ENCODE results near the gene TSPAN32. TPM values are rescaled to one million over a fixed set of nuclear protein-coding genes. Genes with fewer than 3 reads are reported as not detected.

Gene TSPAN32
- polyA plus RNA-seq, 2 of the 4 experiments (the other 2 are of a cell fraction): not detected

DNA sequence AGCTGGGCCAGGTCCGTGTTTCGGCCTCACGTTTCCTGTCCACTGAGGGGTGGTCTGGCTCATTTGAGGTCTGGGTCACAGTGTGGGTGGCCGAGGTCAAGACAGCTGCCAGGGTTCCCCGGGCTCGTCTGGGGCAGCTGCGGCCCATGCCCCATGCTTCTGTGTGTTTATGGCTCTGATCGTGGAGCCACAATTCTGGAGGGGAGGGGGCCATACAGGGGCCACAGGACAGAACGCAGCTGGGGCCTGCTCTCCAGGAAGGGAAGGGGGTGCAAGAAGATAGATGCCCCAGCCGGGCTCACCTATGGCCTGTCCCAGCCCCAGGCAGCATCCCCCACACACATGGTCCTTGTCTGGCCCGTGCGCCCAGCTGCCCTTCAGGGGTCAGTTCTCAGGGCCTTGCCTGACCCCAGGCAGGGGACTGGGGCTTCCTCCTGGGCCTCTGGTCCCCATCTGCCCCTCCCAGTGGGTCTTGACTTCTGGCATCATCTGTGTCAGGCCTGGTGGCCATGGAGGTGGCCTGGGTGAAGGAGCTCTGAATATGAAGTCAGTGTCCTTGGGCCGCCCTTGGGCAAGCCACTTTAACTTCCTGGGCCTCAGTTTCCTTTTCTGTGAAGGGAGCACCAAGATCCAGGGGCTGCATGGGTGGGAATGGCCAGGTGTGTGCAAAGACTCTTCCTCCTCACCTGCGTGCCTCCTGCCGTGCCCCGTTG is 8.4 kb downstream of the TSPAN32 start:
- ChIA-PET POLR2A (interaction anchor here (1.2 kb wide), 1 partner anchor 68 kb away, joined by 4 read pairs; no protein-coding TSS in a partner anchor), CTCF (interaction anchor here (0.6 to 30.6 kb wide), 8 partner anchors 11 to 222 kb away, joined by 3 to 903 read pairs (median 6); partner anchors contain the start of gene TSSC4)
- no peak overlapping the region for H3K4me3 ChIP-seq
- 86% methylated on average over 13 of the region's 16 CpGs for WGBS (ENCODE audit: missing lambda C conversion rate)
- TF ChIP-seq FOSL2 (IDR thresholded peaks at IDR 0.05) (no peak), FOSL2 (CRISPR knock-in tag; IDR thresholded peaks at IDR 0.05) (no peak), TFCP2L1 (CRISPR knock-in tag; IDR thresholded peaks at IDR 0.05) (no peak), EHMT2 (IDR thresholded peaks at IDR 0.05; ENCODE audit: low read depth) (no peak), BHLHE40 (IDR thresholded peaks at IDR 0.05; ENCODE audit: low read depth, low read length) (no peak), HOXA7 (CRISPR knock-in tag; IDR thresholded peaks at IDR 0.05) (no peak)
- TF ChIP-seq, protein P1, sequence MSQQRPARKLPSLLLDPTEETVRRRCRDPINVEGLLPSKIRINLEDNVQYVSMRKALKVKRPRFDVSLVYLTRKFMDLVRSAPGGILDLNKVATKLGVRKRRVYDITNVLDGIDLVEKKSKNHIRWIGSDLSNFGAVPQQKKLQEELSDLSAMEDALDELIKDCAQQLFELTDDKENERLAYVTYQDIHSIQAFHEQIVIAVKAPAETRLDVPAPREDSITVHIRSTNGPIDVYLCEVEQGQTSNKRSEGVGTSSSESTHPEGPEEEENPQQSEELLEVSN (IDR thresholded peaks at IDR 0.05; ENCODE audit: borderline replicate concordance, low read depth): no peak
- TF ChIP-seq, protein P2, sequence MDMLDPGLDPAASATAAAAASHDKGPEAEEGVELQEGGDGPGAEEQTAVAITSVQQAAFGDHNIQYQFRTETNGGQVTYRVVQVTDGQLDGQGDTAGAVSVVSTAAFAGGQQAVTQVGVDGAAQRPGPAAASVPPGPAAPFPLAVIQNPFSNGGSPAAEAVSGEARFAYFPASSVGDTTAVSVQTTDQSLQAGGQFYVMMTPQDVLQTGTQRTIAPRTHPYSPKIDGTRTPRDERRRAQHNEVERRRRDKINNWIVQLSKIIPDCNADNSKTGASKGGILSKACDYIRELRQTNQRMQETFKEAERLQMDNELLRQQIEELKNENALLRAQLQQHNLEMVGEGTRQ (IDR thresholded peaks at IDR 0.05): no peak
- H3K4me2 ChIP-seq: no peak overlapping the region
- no peak overlapping the region for H3K27ac ChIP-seq
- no peaks in the 10 kb centered on the region for H3K9me3 ChIP-seq
- ATAC-seq (no peak), DNase-seq (ENCODE audit: low read depth in 1 of 2, low spot score in 1 of 2) (no peak), FAIRE-seq (no peak)
- H3K4me1 ChIP-seq: peaks cover 4% of the 10 kb centered on the region; the same call in 1 of the 3 replicates

DNA sequence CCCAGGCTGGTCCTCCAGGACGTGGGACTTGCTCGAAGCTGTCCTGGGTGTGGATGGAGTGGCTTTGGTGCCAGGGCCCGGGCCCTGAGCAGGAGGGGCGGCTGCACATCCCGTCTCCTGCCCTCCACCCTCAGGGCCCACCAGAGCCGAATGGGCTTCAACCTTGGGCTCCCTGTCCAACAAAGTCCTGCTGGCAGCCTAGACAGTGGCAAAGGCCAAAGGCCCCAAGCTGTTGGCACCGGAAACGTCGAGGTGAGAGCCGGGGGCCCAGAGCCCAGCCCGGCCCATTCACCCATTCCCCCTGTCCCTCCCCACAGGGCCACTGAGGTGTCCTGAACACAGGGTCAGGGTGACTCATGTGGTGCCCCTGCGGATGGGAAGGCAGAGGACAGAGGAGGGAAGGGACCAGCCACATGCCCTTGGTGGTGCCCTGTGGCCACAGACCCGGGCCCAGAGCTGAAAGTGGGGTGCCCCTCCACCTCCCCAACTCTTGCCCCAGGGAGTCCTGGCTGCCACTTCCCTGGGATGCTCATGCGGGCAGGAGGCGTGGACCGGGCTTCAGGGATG is 9.1 kb downstream of the TSPAN32 start:
- Histone ChIP-seq H3K27ac (no peak overlapping the region), H3K4me2 (no peak overlapping the region), H3K4me1 (peaks cover 4% of the 10 kb centered on the region; the same call in 1 of the 3 replicates), H3K4me3 (no peak overlapping the region), H3K9me3 (no peaks in the 10 kb centered on the region)
- ATAC-seq (no peak), FAIRE-seq (no peak), DNase-seq (ENCODE audit: low read depth in 1 of 2, low spot score in 1 of 2) (no peak)
- TF ChIP-seq, protein P3, sequence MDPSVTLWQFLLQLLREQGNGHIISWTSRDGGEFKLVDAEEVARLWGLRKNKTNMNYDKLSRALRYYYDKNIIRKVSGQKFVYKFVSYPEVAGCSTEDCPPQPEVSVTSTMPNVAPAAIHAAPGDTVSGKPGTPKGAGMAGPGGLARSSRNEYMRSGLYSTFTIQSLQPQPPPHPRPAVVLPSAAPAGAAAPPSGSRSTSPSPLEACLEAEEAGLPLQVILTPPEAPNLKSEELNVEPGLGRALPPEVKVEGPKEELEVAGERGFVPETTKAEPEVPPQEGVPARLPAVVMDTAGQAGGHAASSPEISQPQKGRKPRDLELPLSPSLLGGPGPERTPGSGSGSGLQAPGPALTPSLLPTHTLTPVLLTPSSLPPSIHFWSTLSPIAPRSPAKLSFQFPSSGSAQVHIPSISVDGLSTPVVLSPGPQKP (IDR thresholded peaks at IDR 0.05; ENCODE audit: low read depth, low read length): no peak
- TF ChIP-seq HOXB5 (CRISPR knock-in tag; IDR thresholded peaks at IDR 0.05) (no peak), RAD21 (conservative IDR thresholded peaks at IDR 0.05 in 1 of 2, IDR thresholded peaks at IDR 0.05 in 1 of 2) (no peak), ZC3H11A (IDR thresholded peaks at IDR 0.05) (no peak), CBX8 (IDR thresholded peaks at IDR 0.05) (no peak), MYC (IDR thresholded peaks at IDR 0.05; ENCODE audit: borderline replicate concordance, low read length) (no peak)
- TF ChIP-seq, protein P4, sequence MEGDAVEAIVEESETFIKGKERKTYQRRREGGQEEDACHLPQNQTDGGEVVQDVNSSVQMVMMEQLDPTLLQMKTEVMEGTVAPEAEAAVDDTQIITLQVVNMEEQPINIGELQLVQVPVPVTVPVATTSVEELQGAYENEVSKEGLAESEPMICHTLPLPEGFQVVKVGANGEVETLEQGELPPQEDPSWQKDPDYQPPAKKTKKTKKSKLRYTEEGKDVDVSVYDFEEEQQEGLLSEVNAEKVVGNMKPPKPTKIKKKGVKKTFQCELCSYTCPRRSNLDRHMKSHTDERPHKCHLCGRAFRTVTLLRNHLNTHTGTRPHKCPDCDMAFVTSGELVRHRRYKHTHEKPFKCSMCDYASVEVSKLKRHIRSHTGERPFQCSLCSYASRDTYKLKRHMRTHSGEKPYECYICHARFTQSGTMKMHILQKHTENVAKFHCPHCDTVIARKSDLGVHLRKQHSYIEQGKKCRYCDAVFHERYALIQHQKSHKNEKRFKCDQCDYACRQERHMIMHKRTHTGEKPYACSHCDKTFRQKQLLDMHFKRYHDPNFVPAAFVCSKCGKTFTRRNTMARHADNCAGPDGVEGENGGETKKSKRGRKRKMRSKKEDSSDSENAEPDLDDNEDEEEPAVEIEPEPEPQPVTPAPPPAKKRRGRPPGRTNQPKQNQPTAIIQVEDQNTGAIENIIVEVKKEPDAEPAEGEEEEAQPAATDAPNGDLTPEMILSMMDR (IDR thresholded peaks at IDR 0.05): no peak
- TF ChIP-seq, protein P5, sequence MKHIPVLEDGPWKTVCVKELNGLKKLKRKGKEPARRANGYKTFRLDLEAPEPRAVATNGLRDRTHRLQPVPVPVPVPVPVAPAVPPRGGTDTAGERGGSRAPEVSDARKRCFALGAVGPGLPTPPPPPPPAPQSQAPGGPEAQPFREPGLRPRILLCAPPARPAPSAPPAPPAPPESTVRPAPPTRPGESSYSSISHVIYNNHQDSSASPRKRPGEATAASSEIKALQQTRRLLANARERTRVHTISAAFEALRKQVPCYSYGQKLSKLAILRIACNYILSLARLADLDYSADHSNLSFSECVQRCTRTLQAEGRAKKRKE (CRISPR knock-in tag; IDR thresholded peaks at IDR 0.05; ENCODE audit: low read depth): no peak
- CTCF ChIA-PET: interaction anchor here (0.9 to 30.6 kb wide), 8 partner anchors 12 to 222 kb away, joined by 3 to 903 read pairs (median 6); partner anchors contain the start of gene TSSC4
- 65% methylated on average over 7 of the region's 16 CpGs for WGBS (ENCODE audit: missing lambda C conversion rate)
- POLR2A ChIA-PET: interaction anchor here (1.3 kb wide), 1 partner anchor 66 kb away, joined by 4 read pairs; the partner anchor contains the start of gene CD81

Data from A549 (cell line).